ENCODE results near the gene ARL4A. TPM values are rescaled to one million over a fixed set of nuclear protein-coding genes. Genes with fewer than 3 reads are reported as not detected.

The ARL4A gene
- total and polyA plus RNA-seq, 2 of the 13 experiments (the other 11 are each of a cell fraction or from before 2014, with no cell fraction given) = 10.8 to 25.6 TPM

DNA sequence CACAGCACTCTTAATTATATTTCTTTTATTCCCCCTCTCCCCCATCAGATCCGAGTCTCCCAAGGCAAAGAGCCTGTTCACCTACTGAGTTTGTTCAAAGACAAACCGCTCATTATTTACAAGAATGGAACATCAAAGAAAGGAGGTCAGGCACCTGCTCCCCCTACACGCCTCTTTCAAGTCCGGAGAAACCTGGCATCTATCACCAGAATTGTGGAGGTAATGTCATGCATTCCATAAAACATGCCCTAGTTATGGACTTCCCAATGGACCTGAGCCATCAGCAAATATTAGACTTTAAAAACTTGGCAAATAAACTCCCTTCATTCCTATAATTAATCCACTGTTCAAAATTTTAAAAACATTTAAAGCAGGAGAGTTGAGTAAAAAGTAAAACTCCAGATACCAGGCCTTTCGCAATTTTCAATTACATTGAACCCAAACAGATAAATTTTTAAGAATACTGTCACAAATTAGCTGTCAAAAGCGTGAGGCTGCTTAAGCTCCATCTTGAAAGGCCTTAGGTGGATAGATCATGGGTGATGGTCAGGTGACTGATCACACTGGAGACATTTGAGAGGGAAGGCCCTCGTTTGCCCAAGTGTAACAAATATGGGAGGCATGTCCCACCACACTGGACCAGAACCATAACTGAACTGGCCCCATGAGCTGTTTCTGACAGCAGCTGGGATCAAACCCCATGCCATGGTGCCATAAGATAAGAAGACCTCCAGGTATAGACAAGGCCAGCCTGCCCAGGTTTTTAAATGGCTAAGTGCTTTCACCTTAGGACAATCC is 46.9 kb upstream of the ARL4A start (continued):
- TF ChIP-seq, protein P1, sequence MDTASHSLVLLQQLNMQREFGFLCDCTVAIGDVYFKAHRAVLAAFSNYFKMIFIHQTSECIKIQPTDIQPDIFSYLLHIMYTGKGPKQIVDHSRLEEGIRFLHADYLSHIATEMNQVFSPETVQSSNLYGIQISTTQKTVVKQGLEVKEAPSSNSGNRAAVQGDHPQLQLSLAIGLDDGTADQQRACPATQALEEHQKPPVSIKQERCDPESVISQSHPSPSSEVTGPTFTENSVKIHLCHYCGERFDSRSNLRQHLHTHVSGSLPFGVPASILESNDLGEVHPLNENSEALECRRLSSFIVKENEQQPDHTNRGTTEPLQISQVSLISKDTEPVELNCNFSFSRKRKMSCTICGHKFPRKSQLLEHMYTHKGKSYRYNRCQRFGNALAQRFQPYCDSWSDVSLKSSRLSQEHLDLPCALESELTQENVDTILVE (CRISPR knock-in tag; IDR thresholded peaks at IDR 0.05) = 0 out of 2 replicates have a peak, but pooled peaks have one; percentile 55
- TF ChIP-seq IRF2 (CRISPR knock-in tag; IDR thresholded peaks at IDR 0.05) = 0 out of 2 replicates have a peak, but pooled peaks have one; percentile 51
- TF ChIP-seq HNF4A (CRISPR knock-in tag; IDR thresholded peaks at IDR 0.05) = peak; percentile 76
- TF ChIP-seq NFKB2 (CRISPR knock-in tag; IDR thresholded peaks at IDR 0.05; ENCODE audit: borderline replicate concordance) = no peak
- TF ChIP-seq PHF21A (CRISPR knock-in tag; IDR thresholded peaks at IDR 0.05) = peak; percentile 78
- TF ChIP-seq, protein P2, sequence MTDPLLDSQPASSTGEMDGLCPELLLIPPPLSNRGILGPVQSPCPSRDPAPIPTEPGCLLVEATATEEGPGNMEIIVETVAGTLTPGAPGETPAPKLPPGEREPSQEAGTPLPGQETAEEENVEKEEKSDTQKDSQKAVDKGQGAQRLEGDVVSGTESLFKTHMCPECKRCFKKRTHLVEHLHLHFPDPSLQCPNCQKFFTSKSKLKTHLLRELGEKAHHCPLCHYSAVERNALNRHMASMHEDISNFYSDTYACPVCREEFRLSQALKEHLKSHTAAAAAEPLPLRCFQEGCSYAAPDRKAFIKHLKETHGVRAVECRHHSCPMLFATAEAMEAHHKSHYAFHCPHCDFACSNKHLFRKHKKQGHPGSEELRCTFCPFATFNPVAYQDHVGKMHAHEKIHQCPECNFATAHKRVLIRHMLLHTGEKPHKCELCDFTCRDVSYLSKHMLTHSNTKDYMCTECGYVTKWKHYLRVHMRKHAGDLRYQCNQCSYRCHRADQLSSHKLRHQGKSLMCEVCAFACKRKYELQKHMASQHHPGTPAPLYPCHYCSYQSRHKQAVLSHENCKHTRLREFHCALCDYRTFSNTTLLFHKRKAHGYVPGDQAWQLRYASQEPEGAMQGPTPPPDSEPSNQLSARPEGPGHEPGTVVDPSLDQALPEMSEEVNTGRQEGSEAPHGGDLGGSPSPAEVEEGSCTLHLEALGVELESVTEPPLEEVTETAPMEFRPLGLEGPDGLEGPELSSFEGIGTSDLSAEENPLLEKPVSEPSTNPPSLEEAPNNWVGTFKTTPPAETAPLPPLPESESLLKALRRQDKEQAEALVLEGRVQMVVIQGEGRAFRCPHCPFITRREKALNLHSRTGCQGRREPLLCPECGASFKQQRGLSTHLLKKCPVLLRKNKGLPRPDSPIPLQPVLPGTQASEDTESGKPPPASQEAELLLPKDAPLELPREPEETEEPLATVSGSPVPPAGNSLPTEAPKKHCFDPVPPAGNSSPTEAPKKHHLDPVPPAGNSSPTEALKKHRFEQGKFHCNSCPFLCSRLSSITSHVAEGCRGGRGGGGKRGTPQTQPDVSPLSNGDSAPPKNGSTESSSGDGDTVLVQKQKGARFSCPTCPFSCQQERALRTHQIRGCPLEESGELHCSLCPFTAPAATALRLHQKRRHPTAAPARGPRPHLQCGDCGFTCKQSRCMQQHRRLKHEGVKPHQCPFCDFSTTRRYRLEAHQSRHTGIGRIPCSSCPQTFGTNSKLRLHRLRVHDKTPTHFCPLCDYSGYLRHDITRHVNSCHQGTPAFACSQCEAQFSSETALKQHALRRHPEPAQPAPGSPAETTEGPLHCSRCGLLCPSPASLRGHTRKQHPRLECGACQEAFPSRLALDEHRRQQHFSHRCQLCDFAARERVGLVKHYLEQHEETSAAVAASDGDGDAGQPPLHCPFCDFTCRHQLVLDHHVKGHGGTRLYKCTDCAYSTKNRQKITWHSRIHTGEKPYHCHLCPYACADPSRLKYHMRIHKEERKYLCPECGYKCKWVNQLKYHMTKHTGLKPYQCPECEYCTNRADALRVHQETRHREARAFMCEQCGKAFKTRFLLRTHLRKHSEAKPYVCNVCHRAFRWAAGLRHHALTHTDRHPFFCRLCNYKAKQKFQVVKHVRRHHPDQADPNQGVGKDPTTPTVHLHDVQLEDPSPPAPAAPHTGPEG (CRISPR knock-in tag; IDR thresholded peaks at IDR 0.05) = no peak
- TF ChIP-seq, protein P3, sequence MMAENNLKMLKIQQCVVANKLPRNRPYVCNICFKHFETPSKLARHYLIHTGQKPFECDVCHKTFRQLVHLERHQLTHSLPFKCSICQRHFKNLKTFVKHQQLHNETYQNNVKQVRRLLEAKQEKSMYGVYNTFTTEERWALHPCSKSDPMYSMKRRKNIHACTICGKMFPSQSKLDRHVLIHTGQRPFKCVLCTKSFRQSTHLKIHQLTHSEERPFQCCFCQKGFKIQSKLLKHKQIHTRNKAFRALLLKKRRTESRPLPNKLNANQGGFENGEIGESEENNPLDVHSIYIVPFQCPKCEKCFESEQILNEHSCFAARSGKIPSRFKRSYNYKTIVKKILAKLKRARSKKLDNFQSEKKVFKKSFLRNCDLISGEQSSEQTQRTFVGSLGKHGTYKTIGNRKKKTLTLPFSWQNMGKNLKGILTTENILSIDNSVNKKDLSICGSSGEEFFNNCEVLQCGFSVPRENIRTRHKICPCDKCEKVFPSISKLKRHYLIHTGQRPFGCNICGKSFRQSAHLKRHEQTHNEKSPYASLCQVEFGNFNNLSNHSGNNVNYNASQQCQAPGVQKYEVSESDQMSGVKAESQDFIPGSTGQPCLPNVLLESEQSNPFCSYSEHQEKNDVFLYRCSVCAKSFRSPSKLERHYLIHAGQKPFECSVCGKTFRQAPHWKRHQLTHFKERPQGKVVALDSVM (CRISPR knock-in tag; IDR thresholded peaks at IDR 0.05) = no peak
- 0 out of 2 replicates have a peak, but pooled peaks have one; percentile 42 for TF ChIP-seq MEIS2 (CRISPR knock-in tag; IDR thresholded peaks at IDR 0.05)
- no peak for TF ChIP-seq BRCA1 (CRISPR knock-in tag; IDR thresholded peaks at IDR 0.05)
- TF ChIP-seq, protein P4, sequence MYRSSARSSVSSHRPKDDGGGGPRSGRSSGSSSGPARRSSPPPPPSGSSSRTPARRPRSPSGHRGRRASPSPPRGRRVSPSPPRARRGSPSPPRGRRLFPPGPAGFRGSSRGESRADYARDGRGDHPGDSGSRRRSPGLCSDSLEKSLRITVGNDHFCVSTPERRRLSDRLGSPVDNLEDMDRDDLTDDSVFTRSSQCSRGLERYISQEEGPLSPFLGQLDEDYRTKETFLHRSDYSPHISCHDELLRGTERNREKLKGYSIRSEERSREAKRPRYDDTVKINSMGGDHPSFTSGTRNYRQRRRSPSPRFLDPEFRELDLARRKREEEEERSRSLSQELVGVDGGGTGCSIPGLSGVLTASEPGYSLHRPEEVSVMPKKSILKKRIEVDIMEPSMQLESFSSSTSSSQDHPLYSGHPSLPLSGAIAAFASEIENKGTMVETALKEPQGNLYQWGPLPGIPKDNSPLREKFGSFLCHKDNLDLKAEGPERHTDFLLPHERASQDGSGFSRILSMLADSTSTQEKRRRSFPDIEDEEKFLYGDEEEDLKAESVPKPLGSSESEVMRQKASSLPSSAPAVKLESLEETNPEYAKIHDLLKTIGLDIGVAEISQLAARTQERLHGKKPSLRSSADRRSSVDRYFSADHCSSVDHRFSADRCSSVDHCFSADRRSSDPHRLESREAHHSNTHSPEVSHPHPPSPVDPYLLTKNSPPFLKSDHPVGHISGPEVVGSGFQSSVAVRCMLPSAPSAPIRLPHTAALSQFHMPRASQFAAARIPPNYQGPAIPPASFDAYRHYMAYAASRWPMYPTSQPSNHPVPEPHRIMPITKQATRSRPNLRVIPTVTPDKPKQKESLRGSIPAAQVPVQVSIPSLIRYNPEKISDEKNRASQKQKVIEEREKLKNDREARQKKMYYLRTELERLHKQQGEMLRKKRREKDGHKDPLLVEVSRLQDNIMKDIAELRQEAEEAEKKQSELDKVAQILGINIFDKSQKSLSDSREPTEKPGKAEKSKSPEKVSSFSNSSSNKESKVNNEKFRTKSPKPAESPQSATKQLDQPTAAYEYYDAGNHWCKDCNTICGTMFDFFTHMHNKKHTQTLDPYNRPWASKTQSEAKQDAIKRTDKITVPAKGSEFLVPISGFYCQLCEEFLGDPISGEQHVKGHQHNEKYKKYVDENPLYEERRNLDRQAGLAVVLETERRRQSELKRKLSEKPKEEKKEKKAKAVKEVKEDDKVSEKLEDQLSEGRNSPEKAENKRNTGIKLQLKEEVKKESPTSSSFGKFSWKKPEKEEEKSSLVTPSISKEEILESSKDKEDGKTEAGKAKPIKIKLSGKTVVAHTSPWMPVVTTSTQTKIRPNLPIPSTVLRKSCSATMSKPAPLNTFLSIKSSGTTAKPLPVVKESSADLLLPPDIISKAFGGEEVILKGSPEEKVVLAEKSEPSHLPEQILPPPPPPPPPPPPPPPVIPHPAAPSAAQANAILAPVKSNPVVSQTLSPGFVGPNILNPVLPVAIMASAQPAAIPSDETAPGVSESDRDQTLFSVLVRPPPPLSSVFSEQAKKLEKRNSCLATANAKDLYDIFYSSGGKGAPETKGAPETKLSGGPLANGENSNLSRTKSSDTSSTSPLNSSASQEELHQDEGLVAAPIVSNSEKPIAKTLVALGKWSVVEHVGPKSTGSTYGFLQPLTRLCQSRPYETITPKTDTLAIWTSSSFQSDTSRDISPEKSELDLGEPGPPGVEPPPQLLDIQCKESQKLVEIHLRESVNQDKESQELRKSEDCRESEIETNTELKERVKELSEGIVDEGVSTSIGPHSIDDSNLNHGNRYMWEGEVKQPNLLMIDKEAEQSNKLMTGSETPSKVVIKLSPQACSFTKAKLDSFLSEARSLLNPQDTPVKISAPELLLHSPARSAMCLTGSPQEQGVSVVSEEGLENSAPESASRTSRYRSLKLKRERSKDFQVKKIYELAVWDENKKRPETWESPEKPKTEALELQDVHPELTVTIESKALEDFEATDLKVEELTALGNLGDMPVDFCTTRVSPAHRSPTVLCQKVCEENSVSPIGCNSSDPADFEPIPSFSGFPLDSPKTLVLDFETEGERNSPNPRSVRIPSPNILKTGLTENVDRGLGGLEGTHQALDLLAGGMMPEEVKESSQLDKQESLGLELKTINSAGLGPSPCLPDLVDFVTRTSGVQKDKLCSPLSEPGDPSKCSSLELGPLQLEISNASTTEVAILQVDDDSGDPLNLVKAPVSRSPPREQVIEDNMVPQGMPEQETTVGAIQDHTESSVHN (CRISPR knock-in tag; IDR thresholded peaks at IDR 0.05) = no peak

Data from HepG2 (cell line).